GM23248 (cell line): Measurements from ENCODE around the gene NSMCE3.

Experiments used
- EZH2 ChIP-seq: fragments of 200-600 bp; sonication (generic); IDR thresholded peaks from 2 replicates; pipeline ENCODE4 v1.6.1; 2018; ENCODE audit warnings: antibody characterized with exemption, mild to moderate bottlenecking; ENCODE audit not compliant: insufficient read depth, poor library complexity, severe bottlenecking
- EZH2phosphoT487 ChIP-seq: fragments of 200-600 bp; sonication (generic); IDR thresholded peaks from 2 replicates; pipeline ENCODE4 v1.6.1; 2018; ENCODE audit warnings: antibody characterized with exemption, moderate library complexity, mild to moderate bottlenecking, low read depth; ENCODE audit not compliant: insufficient read depth

DNA sequence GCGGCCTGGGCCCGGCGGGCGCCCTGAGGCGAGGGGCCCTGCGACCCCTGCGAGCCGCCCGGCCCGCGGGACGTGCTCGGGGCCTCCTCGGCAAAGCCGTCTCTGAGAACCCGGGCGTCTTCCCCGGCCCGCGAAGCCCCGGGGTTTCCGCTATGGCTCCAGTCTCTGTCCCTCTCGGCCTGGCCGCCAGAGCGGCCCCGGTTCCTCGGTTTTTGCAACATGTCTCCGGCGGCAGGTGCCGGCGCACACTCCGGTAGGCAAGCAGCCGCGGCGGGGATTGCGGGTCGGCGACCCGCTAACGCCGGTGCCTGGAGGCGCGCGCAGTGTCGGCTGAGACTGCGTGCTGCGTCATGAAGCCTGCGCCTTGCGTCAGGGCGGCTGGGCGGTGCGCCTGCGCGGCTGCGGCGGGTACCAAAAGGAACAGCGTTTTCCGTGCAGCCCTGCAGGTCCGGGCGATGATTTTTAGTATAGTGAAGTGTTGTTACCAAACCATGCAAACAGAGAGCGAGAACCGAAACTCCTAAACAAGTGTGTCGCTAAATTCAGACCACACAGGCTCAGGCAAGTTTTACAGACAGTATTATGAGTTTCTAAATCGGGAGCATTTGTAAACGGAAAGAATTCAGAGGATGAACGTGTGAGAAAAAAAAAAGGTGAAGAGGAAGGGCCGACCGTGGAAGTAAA, at the start of gene NSMCE3:
- no peak for TF ChIP-seq EZH2
- no peak for TF ChIP-seq EZH2phosphoT487
